ENCODE measurements around the gene DDX24.

DDX24 gene

GRCh38 chr14:94054401-94054800 is 26.6 kb downstream of the DDX24 start:
- DNase-seq, result no peak
- in situ Hi-C loops (cut with MboI; ENCODE audit: low pct_unique_long_range_greater_than_20kb, low sequenced_read_pairs), result no loop called here

- no peak for DNase-seq
- in situ Hi-C loops (cut with MboI; ENCODE audit: low pct_unique_long_range_greater_than_20kb, low sequenced_read_pairs), result no loop called here
Measured at GRCh38 chr14:94052662-94053061, 28.3 kb downstream of the DDX24 start.

GRCh38 chr14:94052199-94052598 is 28.8 kb downstream of the DDX24 start:
- no peak for DNase-seq
- in situ Hi-C loops (cut with MboI; ENCODE audit: low pct_unique_long_range_greater_than_20kb, low sequenced_read_pairs), result no loop called here

GRCh38 chr14:94051779-94052178 is 29.2 kb downstream of the DDX24 start:
- no peak for DNase-seq
- in situ Hi-C loops (cut with MboI; ENCODE audit: low pct_unique_long_range_greater_than_20kb, low sequenced_read_pairs), result no loop called here

- DNase-seq, result no peak
- in situ Hi-C loops (cut with MboI; ENCODE audit: low pct_unique_long_range_greater_than_20kb, low sequenced_read_pairs), result no loop called here
Measured at GRCh38 chr14:94051115-94051514, 29.9 kb downstream of the DDX24 start.

- in situ Hi-C loops (cut with MboI; ENCODE audit: low pct_unique_long_range_greater_than_20kb, low sequenced_read_pairs), result no loop called here
- DNase-seq, result no peak
Measured at GRCh38 chr14:94050231-94050880, 30.6 kb downstream of the DDX24 start.

- in situ Hi-C loops (cut with MboI; ENCODE audit: low pct_unique_long_range_greater_than_20kb, low sequenced_read_pairs), result no loop called here
- DNase-seq, result no peak
Measured at GRCh38 chr14:94049625-94050023, 31.4 kb downstream of the DDX24 start.

- DNase-seq, result no peak
Measured at GRCh38 chr14:94048691-94049624, 32.0 kb downstream of the DDX24 start.

GRCh38 chr14:94047581-94047980 is 33.4 kb downstream of the DDX24 start:
- no peak for DNase-seq
- in situ Hi-C loops (cut with MboI; ENCODE audit: low pct_unique_long_range_greater_than_20kb, low sequenced_read_pairs), result no loop called here

More at GRCh38 chr14:94048691-94049624, 32.0 kb downstream of the DDX24 start:
- in situ Hi-C loops (cut with MboI; ENCODE audit: low pct_unique_long_range_greater_than_20kb, low sequenced_read_pairs), result no loop called here

- in situ Hi-C loops (cut with MboI; ENCODE audit: low pct_unique_long_range_greater_than_20kb, low sequenced_read_pairs), result no loop called here
- no peak for DNase-seq
Measured at GRCh38 chr14:94046696-94047250, 34.2 kb downstream of the DDX24 start.

- in situ Hi-C loops (cut with MboI; ENCODE audit: low pct_unique_long_range_greater_than_20kb, low sequenced_read_pairs), result no loop called here
Measured at GRCh38 chr14:94045563-94046345, 35.2 kb downstream of the DDX24 start.

GRCh38 chr14:94045101-94045500 is 35.9 kb downstream of the DDX24 start:
- in situ Hi-C loops (cut with MboI; ENCODE audit: low pct_unique_long_range_greater_than_20kb, low sequenced_read_pairs), result no loop called here
- no peak for DNase-seq

More at GRCh38 chr14:94045563-94046345, 35.2 kb downstream of the DDX24 start:
- DNase-seq, result no peak

- DNase-seq, result no peak
- in situ Hi-C loops (cut with MboI; ENCODE audit: low pct_unique_long_range_greater_than_20kb, low sequenced_read_pairs), result no loop called here
Measured at GRCh38 chr14:94044476-94045091, 36.4 kb downstream of the DDX24 start.

GRCh38 chr14:94043756-94044475 is 37.1 kb downstream of the DDX24 start:
- DNase-seq, result no peak
- in situ Hi-C loops (cut with MboI; ENCODE audit: low pct_unique_long_range_greater_than_20kb, low sequenced_read_pairs), result no loop called here

GRCh38 chr14:94043111-94043755 is 37.8 kb downstream of the DDX24 start:
- DNase-seq, result no peak
- in situ Hi-C loops (cut with MboI; ENCODE audit: low pct_unique_long_range_greater_than_20kb, low sequenced_read_pairs), result no loop called here

GRCh38 chr14:94042433-94043091 is 38.4 kb downstream of the DDX24 start:
- DNase-seq, result no peak
- in situ Hi-C loops (cut with MboI; ENCODE audit: low pct_unique_long_range_greater_than_20kb, low sequenced_read_pairs), result no loop called here

GRCh38 chr14:94041551-94042346 is 39.3 kb downstream of the DDX24 start:
- in situ Hi-C loops (cut with MboI; ENCODE audit: low pct_unique_long_range_greater_than_20kb, low sequenced_read_pairs), result no loop called here
- no peak for DNase-seq

Data from KBM-7 (cell line).